ENCODE measurements around the gene GCC1. TPM values are rescaled to one million over a fixed set of nuclear protein-coding genes. Genes with fewer than 3 reads are reported as not detected.

Gene GCC1
- total and polyA plus RNA-seq, 10 donors = 3.1 to 24.8 (median 17.4) TPM

DNA sequence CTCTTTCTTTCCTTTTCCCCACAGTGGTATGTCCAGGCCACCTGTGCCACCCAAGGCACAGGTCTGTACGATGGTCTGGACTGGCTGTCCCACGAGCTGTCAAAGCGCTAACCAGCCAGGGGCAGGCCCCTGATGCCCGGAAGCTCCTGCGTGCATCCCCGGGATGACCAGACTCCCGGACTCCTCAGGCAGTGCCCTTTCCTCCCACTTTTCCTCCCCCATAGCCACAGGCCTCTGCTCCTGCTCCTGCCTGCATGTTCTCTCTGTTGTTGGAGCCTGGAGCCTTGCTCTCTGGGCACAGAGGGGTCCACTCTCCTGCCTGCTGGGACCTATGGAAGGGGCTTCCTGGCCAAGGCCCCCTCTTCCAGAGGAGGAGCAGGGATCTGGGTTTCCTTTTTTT is 5.8 kb upstream of the GCC1 start:
- no peak for DNase-seq
- no peak overlapping the region for H3K4me3 ChIP-seq
- TF ChIP-seq POLR2AphosphoS5 (IDR thresholded peaks at IDR 0.05) (no peak), POLR2A (IDR thresholded peaks at IDR 0.05) (no peak)
- TF ChIP-seq, protein P1, sequence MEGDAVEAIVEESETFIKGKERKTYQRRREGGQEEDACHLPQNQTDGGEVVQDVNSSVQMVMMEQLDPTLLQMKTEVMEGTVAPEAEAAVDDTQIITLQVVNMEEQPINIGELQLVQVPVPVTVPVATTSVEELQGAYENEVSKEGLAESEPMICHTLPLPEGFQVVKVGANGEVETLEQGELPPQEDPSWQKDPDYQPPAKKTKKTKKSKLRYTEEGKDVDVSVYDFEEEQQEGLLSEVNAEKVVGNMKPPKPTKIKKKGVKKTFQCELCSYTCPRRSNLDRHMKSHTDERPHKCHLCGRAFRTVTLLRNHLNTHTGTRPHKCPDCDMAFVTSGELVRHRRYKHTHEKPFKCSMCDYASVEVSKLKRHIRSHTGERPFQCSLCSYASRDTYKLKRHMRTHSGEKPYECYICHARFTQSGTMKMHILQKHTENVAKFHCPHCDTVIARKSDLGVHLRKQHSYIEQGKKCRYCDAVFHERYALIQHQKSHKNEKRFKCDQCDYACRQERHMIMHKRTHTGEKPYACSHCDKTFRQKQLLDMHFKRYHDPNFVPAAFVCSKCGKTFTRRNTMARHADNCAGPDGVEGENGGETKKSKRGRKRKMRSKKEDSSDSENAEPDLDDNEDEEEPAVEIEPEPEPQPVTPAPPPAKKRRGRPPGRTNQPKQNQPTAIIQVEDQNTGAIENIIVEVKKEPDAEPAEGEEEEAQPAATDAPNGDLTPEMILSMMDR (IDR thresholded peaks at IDR 0.05 in 8 of 11, conservative IDR thresholded peaks at IDR 0.05 in 3 of 11) = no peak
- H3K4me1 ChIP-seq = peaks cover 10 to 57% (median 30%) of the 10 kb centered on the region in 6 donors
- no peaks in the 10 kb centered on the region for H3K9me3 ChIP-seq
- 91 to 96% (median 94%) methylated on average over 7 of the region's 7 CpGs for WGBS, 5 donors
- peaks cover 4 to 41% (median 18%) of the 10 kb centered on the region in 6 donors for H3K36me3 ChIP-seq
- no peaks in the 10 kb centered on the region for H3K27me3 ChIP-seq (replicated peaks in 1 of 7)
- intact Hi-C loops (cut with DNase I; ENCODE audit: low total_unique reads) = no loop called here
- no peak overlapping the region for H3K27ac ChIP-seq

DNA sequence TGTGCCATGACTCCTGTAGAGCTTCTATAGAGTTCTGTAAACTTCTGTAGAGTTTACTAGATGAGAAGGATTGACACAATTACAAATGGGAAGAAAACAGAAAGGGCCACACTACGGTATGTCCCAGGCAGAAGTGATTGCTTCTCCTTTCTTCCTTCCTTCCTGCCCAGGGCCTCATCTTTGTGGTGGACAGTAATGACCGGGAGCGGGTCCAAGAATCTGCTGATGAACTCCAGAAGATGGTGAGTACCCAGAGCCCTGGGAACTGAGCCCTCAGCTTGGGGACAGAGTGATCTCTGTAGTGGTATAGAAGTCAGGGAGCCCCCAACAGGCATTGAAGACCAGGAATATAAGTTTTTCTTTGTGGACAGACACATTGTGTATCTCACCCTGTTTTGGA is 4.5 kb upstream of the GCC1 start:
- no peak for TF ChIP-seq POLR2AphosphoS5 (IDR thresholded peaks at IDR 0.05)
- intact Hi-C loops (cut with DNase I; ENCODE audit: low total_unique reads) = loop anchor here (5.0 to 10.0 kb wide), 3 partner anchors 62 to 615 kb away; partner anchors contain the start of genes SND1 and ZNF800
- H3K9me3 ChIP-seq = no peaks in the 10 kb centered on the region
- no peaks in the 10 kb centered on the region for H3K27me3 ChIP-seq (replicated peaks in 1 of 7)
- no peak for DNase-seq
- peak overlapping the region in 3 of 8 donors; percentile 45 to 97 (median 93) for H3K27ac ChIP-seq
- WGBS, 5 donors = 43 to 82% (median 64%) methylated on average over 3 of the region's 3 CpGs
- peak overlapping the region in 2 of 8 donors; percentile 92 to 99 for H3K4me3 ChIP-seq
- H3K36me3 ChIP-seq = peaks cover 4 to 41% (median 18%) of the 10 kb centered on the region in 6 donors
- H3K4me1 ChIP-seq = peaks cover 10 to 61% (median 36%) of the 10 kb centered on the region in 6 donors

DNA sequence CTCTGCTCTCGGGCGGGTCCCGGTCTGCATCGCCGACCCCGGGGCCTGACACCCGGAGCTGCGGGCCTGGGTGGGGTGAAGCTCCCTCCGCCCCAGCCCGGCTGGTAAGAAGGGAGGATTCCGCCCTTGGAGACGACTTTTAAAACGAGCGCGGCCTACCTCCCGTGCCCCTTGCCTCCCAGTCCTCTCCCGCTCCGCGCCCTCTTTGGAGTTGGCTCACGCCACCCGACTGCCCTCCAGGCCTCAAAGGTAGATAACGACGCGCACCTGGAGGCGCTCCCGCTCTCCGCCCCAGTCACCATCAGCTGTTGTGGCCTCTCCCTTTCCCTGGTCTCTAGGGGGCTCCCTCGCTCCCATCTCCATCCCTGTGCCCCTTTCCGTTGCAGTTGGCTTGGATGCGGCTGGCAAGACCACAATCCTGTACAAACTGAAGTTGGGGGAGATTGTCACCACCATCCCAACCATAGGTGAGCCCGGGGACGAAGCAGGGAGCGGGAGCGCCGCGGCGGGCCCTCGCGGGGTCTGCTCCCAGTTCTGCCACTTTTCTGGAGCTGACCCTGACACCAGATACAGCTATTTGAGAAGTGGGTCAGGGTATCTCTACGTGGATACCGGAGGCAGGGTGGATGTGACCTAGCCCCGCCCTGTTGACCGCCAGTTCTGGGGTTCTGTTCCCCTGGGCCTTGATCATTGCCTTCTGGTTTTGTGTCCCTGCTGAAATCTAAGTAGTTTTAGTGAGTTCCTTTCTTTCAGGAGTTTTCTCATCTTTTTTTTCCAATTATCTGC is 3.5 kb upstream of the GCC1 start:
- no peak for DNase-seq
- 8 to 11% (median 9%) methylated on average over 24 to 43 of the region's 43 CpGs for WGBS, 5 donors
- Histone ChIP-seq H3K9me3 (no peaks in the 10 kb centered on the region), H3K4me1 (peaks cover 20 to 63% (median 43%) of the 10 kb centered on the region in 6 donors), H3K27me3 (replicated peaks in 1 of 7) (no peaks in the 10 kb centered on the region), H3K4me3 (peak overlapping the region; percentile 73 to 99 (median 90)), H3K36me3 (peaks cover 4 to 41% (median 18%) of the 10 kb centered on the region in 6 donors), H3K27ac (peak overlapping the region; percentile 77 to 97 (median 88))
- intact Hi-C loops (cut with DNase I; ENCODE audit: low total_unique reads) = loop anchor here (5.0 to 10.0 kb wide), 3 partner anchors 63 to 616 kb away; partner anchors contain the start of genes SND1 and ZNF800
- TF ChIP-seq, protein P1 (IDR thresholded peaks at IDR 0.05 in 8 of 11, conservative IDR thresholded peaks at IDR 0.05 in 3 of 11) = peak in 1 of 11 experiments; percentile 12
- TF ChIP-seq POLR2AphosphoS5 (IDR thresholded peaks at IDR 0.05) = no peak

DNA sequence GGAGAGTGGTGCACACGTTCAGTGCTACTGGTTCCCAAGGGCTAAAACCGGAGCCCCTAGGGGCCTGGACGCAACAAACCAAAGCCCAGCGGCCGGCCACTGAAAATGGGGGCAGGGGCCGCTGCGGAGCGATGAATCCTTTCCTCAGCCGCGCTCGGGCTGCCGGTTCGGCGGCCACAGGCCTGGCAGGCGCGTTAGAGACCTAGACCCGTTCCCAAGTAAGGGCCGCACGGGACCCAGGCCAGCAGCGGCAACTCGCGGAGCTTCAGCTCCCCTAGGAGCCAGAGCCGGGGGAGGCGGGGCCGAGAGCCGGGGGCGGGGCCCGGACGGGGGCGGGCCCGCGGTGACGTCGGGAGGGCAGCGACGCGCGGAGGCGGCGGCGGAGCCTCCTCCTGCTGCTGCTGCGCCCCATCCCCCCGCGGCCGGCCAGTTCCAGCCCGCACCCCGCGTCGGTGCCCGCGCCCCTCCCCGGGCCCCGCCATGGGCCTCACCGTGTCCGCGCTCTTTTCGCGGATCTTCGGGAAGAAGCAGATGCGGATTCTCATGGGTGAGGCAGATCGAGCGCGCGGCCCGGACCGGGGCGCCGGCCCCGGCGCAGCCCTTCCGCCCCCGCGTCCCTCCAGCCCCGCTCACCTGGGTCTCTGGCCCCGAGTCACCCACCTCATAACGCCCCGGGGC is 2.8 kb upstream of the GCC1 start, which contains the start of gene ARF5:
TSS of gene ARF5 (plus strand) at position 393 of the 678 bp plus-strand sequence. CDS start at position 481, 88 bp downstream.
- H3K27me3 ChIP-seq (replicated peaks in 1 of 7) = no peaks in the 10 kb centered on the region
- WGBS, 5 donors = 0 to 1% (median 1%) methylated on average over 9 to 77 of the region's 77 CpGs
- intact Hi-C loops (cut with DNase I; ENCODE audit: low total_unique reads) = loop anchor here (5.0 to 10.0 kb wide), 3 partner anchors 64 to 617 kb away; partner anchors contain the start of genes SND1 and ZNF800
- H3K4me1 ChIP-seq = peaks cover 27 to 71% (median 50%) of the 10 kb centered on the region in 6 donors
- H3K27ac ChIP-seq = peak within 1 kb of the TSS; percentile 77 to 97 (median 88)
- no peaks in the 10 kb centered on the region for H3K9me3 ChIP-seq
- TF ChIP-seq, protein P1 (IDR thresholded peaks at IDR 0.05 in 8 of 11, conservative IDR thresholded peaks at IDR 0.05 in 3 of 11) = no peak
- TF ChIP-seq POLR2AphosphoS5 (IDR thresholded peaks at IDR 0.05) = peak; percentile 82 to 84 (median 83)
- TF ChIP-seq POLR2A (IDR thresholded peaks at IDR 0.05) = peak in 2 of 3 donors; percentile 24 to 62
- peaks cover 4 to 41% (median 18%) of the 10 kb centered on the region in 6 donors for H3K36me3 ChIP-seq
- DNase-seq = peak; percentile 98
- peak within 1 kb of the TSS; percentile 73 to 99 (median 90) for H3K4me3 ChIP-seq
